NCI-H146 (cell line): ENCODE results near the gene ULK3.
A peak's percentile ranks its signal among the peaks of the same experiment; 100 is the strongest.

Experiments used
- DNase-seq: peaks from one replicate; lab custom pipeline; 2025; lab: John Stamatoyannopoulos, UW

Gene ULK3

DNA sequence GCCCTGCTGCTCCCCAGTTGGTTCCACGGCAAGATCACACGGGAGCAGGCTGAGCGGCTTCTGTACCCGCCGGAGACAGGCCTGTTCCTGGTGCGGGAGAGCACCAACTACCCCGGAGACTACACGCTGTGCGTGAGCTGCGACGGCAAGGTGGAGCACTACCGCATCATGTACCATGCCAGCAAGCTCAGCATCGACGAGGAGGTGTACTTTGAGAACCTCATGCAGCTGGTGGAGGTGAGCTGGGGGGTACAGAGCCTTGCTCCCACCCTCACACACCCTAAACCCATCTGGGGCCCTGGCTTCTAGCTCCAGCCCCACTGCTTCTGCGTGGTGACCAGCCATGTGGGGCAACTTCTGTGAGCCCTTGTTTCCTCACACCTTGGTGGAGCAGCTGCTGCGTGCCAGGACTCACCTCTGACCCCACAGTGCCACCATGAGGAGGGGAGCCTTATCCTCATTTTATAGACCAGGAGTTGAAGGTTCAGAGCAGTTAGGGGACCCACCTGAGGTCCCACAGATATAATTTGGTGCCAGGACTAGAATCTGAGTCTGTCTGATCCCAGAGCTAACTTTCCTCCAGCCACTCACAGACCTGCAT is 43.6 kb downstream of the ULK3 start:
- peak; percentile 42 for DNase-seq

DNA sequence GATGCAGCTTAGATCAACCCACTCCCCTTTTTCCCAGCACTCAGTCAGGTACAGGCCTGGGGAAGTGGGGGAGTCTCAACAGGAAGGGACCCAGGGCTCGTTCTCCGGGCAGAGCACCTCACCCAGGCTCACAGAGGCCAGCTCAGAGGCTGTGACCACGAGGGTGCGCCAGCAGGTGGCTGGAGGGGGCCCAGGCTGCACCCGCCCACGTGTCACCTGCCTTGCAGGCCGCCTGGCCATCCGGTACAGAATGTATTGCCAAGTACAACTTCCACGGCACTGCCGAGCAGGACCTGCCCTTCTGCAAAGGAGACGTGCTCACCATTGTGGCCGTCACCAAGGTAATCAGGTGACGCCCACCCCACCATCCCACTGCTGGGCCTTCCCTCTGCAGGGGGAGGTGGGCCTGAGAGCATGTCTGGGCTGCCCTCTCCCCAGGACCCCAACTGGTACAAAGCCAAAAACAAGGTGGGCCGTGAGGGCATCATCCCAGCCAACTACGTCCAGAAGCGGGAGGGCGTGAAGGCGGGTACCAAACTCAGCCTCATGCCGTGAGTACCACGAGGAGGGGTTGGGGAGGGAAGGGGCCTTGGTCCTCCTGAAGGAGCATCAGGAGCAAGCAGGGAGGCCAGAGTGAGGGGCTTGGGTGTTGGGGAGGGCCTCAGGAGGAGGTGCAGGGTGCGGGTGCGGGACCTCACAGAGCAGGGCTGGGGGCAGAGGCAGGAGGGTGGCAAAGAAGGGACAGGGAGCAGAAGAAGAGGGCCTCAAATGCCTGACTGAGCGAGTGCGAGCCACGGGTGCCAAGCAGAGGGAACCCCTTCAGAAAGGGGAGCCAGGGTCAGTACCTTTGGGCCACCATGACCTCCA is 44.3 kb downstream of the ULK3 start:
- DNase-seq, result no peak

DNA sequence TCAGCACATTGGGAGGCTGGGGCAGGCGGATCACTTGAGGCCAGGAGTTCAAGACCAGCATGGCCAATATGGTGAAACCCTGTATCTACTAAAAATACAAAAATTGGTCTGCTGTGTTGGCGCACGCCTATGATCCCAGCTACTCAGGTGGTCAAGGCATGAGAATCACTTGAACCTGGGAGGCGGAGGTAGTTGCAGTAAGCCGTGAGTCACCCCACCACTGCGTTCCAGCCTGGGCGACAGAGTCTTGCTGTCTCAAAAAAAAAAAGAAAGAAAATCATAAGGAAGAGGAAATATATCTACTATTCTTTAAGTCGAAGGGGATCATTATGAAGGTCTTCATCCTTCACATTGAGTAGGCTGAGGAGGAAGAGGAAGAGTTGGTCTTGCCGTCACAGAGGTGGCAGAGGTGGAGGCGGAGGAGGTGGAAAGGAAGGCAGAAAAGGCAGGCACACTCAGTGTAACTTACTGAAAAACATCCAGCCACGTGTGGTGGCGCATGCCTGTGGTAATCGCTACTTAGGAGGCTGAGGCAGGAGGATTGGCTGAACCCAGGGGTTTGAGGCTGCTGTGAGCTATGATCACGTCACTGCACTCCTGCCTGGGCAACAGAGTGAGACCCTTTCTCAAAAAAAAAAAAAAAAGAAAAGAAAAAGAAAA is 46.9 kb downstream of the ULK3 start:
- no peak for DNase-seq

DNA sequence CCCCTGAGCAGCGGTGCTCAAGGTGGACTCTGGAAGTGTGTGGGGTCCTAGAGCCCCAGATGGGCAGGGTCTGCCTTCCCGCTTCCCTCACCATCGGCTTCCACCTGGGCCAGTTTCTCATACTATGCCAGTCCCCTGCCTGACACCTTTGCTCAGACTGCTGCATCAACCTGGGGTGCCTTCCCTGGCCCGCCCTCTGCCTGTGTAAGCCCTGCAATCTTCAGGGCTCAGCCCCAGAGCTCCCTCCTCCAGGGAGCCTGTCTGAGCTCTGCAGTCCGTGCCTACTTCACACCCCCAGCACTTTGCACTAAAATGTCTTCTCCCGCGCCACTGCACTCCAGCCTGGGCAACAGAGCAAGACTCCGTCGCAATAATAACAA is 48.0 kb downstream of the ULK3 start:
- DNase-seq, result no peak

DNA sequence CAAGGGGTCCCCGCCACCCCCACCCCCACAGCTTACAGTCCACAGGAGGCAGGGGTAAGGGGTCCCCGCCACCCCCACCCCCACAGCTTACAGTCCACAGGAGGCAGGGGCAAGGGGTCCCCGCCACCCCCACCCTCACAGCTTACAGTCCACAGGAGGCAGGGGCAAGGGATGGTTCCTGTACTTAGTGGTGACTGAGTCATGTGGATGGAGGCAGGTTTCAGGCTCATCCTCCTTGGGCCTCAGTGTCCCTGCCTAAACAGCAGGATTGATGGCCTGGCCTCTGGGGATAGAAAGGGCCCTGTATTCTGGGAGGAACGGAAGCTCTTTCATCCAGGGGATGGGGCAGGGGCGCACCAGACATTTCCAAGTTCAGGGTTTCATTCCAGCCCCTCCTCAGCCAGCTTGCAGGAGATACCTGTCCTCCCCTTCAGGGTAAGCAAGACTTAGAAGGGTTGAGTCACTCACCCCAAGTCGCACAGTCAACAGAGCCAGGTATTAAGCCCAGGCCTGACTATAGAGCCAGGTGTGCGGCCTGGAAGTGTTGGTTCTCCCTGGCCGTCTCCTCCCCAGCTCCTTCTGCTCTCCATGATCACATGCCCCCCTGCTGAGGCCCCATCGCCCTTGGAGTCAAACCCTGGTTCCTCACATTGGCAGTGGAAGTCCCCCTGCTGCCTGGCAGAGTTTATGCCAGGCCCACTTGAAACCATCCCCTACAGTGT is 48.5 kb downstream of the ULK3 start:
- no peak for DNase-seq

DNA sequence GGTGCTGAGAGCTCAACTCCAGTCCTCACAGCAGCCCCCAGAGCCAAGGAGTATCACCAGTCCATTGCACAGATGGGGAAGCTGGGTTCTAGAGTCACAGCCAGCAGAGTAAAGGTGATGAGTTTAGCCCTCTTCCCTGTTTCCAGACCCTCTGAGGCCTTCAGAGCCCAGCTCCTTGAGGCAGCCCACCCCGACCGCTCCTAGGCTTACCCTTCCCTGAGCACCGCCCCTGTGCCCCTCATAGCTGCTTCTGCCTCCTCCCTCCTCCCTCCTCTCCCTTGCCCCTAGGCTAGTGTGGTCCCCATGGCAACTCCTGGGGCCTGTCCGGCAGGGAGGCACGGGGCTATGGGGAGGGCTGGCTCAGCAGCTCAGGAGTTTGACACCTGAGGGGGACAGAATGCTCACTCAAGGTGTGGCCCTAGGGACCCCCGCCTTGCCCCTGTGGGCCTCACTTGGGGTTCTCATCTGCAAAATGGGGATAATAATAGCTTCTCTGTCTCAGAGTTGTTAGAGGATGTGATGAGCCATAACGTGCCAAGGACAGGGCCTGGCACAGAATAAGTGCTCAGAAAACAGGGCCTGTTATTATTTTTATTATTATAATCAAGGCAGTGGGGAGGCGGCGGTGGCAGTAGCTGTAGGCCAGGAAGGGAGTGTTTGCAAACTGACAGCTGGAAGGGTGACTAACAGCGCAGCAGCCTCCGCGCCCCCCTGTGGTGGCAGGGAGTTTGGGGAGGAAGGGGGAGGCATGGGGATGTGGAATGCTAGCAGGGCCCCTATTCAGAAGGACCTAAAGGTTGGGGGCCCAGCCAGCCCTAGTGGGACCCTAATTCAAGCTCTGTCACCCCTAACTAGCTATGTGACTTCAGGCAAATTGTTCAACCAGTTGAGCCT is 49.6 kb downstream of the ULK3 start:
- DNase-seq, result no peak

DNA sequence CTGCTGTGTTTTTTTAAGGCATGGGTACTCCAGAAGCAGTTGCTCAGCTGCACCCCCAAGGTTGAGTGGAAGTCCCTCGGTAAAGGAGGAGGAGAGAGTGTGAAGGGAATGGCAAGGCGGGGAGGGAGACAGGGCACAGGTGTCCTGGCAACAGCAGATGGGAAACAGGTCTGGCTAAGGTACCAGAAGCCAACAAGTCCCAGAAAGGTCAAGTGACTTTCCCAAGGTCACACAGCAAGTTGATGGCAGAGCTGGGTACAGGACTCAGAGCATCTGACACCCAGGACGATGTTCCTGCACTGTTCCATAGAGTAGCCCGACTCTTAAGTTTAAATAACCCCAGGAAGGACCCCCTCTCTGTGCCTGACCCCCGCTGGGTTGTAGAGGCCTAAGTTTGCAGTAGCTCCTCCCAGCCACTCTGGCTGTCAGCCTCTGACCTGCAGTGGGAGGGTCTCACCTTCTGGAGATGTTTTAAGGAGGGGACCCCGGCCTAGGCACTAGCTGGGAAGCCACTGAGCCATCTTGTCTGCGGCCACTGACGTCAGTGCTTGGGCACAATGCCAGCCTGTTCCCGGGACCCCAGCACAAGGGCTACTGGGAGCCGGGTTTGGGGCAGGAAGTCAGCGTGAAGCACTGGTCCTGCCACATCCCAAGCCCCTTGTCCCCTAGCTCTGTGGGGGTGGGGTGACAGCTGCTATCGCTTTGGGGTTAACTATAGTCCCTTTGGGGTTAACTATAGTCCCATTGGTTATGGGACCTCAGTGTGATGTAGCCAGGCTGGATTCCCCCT is 50.5 kb downstream of the ULK3 start:
- no peak for DNase-seq

DNA sequence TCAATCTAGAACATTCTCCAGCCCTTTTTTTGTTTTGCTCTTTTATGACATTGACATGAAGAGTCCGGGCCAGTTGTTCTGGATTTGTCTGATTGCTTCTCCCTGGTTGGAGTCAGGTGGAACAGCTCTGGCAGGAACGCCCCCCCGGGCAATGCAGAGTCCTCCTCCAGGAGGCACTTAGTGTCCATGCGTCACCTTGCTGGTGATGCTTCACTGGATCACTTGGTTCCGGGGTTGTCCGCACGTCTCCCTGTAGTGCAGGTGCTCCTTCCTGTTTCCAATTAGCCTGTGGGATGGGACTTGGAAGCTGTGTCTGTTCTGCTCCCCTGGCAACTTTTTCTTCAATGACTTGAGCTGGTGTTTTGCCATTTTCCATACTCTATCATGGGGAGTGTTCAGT is 51.3 kb downstream of the ULK3 start:
- no peak for DNase-seq

DNA sequence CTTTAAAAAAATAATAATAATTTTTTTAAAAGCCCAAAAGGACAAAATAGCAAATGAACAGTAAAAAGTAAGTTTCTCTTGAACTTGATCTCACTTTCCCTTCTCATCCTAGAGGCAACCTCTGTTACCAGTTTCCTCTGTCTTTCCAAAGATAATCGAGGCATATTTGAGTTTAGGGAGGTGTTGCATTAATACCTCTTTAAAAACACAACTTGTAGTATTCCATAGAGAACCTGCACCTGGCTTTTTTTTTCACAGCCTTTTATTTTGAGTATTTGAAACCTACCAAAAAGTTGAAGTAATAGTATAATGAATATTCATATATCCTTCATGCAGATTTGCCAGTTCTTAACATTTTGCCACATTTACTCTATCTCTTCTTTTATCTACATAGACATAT is 51.9 kb downstream of the ULK3 start:
- no peak for DNase-seq

DNA sequence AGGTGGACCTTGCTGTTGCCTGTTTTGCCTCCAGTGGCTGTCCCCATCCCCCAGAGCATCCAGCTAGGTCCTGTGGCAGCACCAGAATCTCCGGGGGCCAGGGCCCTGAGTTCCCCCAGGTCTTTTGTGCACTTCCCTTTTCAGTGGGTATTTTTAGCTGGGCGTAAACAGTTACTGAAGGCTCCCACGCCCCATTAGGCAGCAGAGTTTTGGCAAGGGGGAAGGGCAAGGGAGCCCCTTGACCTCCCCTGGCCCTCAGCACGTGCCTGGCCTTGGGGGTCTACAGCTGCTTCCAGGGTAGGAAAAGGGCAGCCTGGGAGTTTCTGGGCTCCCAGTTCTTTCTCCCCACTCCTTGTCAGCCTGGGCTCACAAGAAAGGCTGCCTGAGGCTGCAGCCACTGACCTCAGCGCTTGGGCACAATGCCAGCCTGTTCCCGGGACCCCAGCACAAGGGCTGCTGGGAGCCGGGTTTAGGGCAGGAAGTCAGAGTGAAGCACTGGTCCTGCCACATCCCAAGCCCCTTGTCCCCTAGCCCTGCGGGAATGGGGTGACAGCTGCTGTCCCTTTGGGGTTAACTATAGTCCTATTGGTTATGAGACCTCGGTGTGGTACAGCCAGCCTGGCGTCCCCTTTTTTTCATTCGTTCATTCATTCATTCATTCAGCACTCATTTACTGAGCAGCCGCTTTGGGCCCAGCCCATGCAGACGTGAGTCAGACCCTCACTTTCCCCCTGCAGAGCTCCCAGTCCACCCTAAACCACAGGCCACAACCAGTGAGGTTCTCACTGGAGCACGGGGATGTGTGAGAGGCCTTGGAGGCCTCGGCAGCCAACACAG is 52.7 kb downstream of the ULK3 start:
- no peak for DNase-seq

DNA sequence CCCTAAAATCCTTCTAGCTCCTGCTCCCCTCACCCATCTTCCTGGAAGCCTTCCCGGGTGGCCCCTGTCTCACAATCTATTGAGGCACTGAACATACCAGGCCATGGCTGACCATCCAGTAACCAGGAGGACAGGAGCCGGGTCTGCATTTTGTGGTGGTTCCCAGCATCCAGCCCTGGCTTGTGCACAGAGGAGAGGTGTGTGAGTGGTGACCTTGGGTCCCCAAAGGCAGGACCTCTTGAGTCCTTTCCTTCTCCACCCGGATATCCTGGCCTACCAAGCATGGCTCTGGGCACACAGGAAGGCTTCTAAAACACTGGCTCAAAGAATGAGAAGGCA is 53.2 kb downstream of the ULK3 start:
- no peak for DNase-seq

DNA sequence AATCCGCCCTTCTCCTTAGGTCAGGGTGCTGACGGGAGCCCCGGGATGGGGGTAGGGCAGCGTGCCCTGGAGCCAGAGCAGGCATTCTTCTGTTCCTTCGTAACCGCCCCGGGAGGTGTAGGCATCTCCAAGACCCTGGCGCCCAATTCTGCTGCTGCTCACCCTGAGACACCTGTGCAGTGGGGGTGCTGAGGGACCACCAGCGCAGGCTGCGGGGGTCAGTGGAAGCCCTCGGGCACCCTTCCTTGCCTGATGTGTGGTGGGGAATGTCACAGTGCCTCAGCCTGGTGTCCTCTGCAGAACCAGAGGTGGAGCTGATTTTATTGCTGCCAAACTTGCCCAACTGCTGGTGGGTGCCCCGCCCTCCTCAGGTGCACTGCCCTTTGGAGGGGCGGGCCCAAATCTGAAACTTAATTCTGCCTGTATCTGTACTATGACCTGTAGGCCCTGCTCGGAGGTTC is 53.8 kb downstream of the ULK3 start:
- no peak for DNase-seq

DNA sequence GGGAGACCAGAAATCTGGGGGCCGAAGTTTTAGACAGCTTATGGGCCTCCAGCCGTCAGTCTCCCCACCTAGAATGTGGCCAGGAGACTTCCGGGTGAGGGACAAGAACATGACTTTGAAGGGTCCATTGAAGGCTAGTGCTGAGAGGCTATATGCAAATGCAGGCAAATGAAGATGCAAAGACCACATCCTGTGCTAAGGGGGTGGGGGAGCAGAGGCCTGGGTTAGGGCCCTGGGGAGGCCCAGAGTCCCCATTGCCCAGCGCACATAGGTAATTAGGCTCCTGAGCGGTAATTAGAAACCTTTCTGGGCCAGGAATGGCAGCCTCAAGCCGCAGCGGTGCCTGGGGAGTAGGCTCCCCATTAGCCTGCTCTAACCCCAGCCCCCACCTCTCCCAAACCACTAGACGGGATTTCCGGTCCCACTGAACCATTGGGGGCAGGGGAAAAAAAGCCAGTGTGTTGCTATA is 54.2 kb downstream of the ULK3 start:
- DNase-seq, result no peak

DNA sequence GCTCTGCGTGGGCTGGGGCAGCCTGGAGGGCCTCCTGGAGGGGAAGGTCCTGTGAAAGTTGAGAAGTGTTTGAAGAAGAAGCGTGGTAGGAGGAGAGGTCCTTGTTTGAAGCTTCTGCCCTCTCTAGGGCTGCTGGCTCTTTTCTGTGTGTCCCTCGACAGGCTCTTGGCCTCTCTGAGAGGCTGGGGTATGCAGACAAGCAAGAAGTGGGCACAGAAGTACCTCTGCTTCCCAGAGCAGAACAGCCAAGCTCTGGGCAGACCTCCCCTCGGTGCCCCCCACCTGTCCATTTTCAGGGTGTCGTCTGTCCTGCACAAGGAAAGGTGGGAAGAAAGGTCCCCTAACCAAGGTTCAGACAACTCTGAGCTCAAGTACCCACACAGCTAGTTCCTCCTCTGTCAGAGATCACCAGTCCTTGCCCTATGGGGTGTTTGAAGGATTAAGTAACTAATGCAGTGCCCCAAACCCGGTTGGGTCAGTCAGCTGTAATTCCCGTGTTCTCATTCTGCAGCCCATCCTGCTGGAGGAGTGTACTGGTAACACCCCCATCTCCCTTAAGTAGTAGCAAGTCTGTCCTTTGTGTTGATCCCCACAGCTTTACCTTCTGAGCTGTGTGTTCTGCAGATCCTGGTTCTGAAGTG is 54.8 kb downstream of the ULK3 start:
- no peak for DNase-seq

DNA sequence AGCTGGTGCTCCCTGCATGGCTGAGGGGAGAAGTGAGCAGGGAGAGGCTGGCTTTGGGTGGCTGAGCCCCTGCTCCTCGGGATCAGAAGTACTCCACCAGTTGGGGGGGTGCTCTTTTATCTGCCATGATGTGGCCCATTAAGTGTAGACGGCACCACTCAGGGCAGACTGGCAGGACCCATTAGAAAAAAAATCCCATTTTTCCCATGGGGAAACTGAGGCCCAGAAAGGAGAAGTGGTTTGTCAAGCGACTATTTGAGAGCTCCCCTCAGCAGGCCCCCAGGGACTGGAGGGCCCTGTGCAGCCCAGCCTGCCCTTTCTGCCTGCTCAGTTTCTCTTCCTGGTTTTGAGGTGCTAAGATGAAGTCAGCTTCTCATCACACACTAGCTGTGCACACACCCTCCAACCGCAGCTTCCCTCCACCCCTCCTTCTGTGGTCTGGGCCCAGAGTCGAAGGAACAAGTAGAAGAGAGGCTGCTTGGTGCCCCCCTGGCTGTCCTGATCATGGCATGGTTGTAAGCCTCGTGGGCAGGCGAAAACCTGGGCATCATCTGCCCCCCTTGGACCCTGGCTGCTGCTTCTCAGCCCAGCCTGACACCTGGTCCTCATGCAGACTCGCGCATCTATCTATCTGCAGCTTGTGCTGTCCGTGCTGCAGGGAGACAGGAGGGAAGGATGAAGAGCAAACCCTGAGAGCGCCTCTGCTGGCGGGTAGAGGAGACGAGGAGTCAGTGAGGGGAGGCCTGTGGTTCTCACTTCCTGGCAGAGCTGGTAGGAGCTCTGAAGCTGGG is 55.5 kb downstream of the ULK3 start:
- no peak for DNase-seq

DNA sequence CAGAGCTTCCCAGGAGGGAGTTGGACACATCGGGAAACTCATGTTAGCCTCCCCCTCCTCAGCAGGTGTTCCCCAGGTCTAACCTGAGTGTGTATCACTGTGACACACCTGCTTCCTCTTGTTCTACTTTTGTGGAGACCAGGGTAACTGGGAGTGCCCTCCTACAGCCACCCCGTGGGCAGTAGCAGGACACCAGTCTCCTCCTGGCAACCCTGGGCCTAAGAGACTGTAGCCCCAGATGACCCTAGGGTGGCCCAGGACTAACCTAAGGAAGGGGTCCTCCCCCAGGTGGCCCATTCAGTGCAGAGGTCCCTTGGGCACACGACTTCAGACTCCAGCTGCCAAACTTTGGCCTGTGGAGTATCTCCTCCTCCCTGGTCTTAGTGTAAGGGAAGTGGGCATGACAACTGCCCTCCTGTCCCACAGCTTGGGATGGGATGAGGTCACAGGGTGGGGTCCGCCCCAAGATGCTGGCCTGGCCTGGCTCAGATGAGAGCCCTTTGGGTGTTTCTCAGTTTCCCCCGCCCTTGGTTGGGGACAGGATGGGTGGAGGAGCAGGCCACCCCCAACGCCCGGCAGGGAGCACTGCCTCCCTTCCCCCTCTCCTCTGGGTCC is 56.3 kb downstream of the ULK3 start:
- DNase-seq, result no peak
